GM19238 (cell line): ENCODE measurements around the gene MUCL3.
"Not testable (repeated sequence)": the region's sequence is repeated elsewhere in the genome, so short reads cannot be mapped to it uniquely, and the experiment has no call there.

Experiments
- DNase-seq: peaks from one replicate; pipeline ENCODE4 v3.0.0; 2011; ENCODE audit warnings: low spot score; ENCODE audit not compliant: insufficient read length

Gene MUCL3

GRCh38 chr6:30937265-30937664 lies 3.5 kb upstream of the MUCL3 start:
- DNase-seq = no peak

- DNase-seq = no peak
Measured at GRCh38 chr6:30938730-30939129, 2.0 kb upstream of the MUCL3 start.

GRCh38 chr6:30939473-30939872 lies 1.3 kb upstream of the MUCL3 start:
- no peak for DNase-seq

- no peak for DNase-seq
Measured at GRCh38 chr6:30942338-30943060, 1.7 kb downstream of the MUCL3 start.

- DNase-seq = no peak
Measured at GRCh38 chr6:30944051-30944450, 3.3 kb downstream of the MUCL3 start.

GRCh38 chr6:30945281-30945680 lies 4.5 kb downstream of the MUCL3 start:
- no peak for DNase-seq

- no peak for DNase-seq
Measured at GRCh38 chr6:30947231-30947630, 6.5 kb downstream of the MUCL3 start.

GRCh38 chr6:30948811-30949210 lies 8.0 kb downstream of the MUCL3 start:
- no peak for DNase-seq

- DNase-seq = no peak
Measured at GRCh38 chr6:30951907-30952469, 11.2 kb downstream of the MUCL3 start.

- DNase-seq = no peak
Measured at GRCh38 chr6:30954631-30955366, 14.0 kb downstream of the MUCL3 start.

GRCh38 chr6:30955367-30956042 lies 14.7 kb downstream of the MUCL3 start:
- peak; percentile 77 for DNase-seq

- no peak for DNase-seq
Measured at GRCh38 chr6:30957716-30958115, 16.9 kb downstream of the MUCL3 start.

GRCh38 chr6:30960907-30961673 lies 20.3 kb downstream of the MUCL3 start:
- no peak for DNase-seq

GRCh38 chr6:30962716-30963115 lies 21.9 kb downstream of the MUCL3 start:
- no peak for DNase-seq

- no peak for DNase-seq
Measured at GRCh38 chr6:30963641-30964040, 22.9 kb downstream of the MUCL3 start.

- no peak for DNase-seq
Measured at GRCh38 chr6:30964075-30964474, 23.3 kb downstream of the MUCL3 start.

GRCh38 chr6:30965140-30965601 lies 24.4 kb downstream of the MUCL3 start:
- no peak for DNase-seq

- DNase-seq = no peak
Measured at GRCh38 chr6:30966154-30966553, 25.4 kb downstream of the MUCL3 start.

GRCh38 chr6:30969171-30969570 lies 28.4 kb downstream of the MUCL3 start:
- DNase-seq = not testable (repeated sequence)

GRCh38 chr6:30970946-30971345 lies 30.2 kb downstream of the MUCL3 start:
- no peak for DNase-seq

- no peak for DNase-seq
Measured at GRCh38 chr6:30972816-30973215, 32.0 kb downstream of the MUCL3 start.
